Natural killer cell (primary cell): ENCODE results near the gene SAPCD2. TPM values are rescaled to one million over a fixed set of nuclear protein-coding genes. Genes with fewer than 3 reads are reported as not detected.

Experiments used
- ATAC-seq, 3 donors: fragments of 150-1000 bp in 2 of 3; fragments of 200-7000 bp in 1 of 3; cut with Tn5 transposase; 1 replicate in 1 of 3; 2 replicates in 2 of 3; pipeline ENCODE4 v1.10.0; 2021; ENCODE audit warnings: mild to moderate bottlenecking in 2 of 3, moderate library complexity in 2 of 3
- DNase-seq, 2 donors: peaks; one replicate each; pipeline versions ENCODE4 v3.0.0 to v3.0.0-alpha.2; 2013 to 2021; ENCODE audit warnings: mixed read lengths in 1 of 2
- H3K27ac ChIP-seq: one replicate; pipeline ENCODE4 v1.5.1; 2013; ENCODE audit warnings: mild to moderate bottlenecking, low read length
- H3K27me3 ChIP-seq: one replicate; pipeline ENCODE4 v1.6.1; 2013; ENCODE audit warnings: low read length; ENCODE audit not compliant: control insufficient read depth, insufficient read depth
- H3K36me3 ChIP-seq: one replicate; pipeline ENCODE4 v1.6.1; 2013; ENCODE audit warnings: low read length; ENCODE audit not compliant: control insufficient read depth, insufficient read depth
- H3K4me1 ChIP-seq: one replicate; pipeline ENCODE4 v1.6.1; 2013; ENCODE audit warnings: low read length; ENCODE audit not compliant: control insufficient read depth, insufficient read depth
- H3K4me3 ChIP-seq: one replicate; pipeline ENCODE4 v1.5.1; 2013; ENCODE audit warnings: low read length
- H3K9me3 ChIP-seq: one replicate; pipeline ENCODE4 v1.6.1; 2013; ENCODE audit warnings: low read length; ENCODE audit not compliant: control insufficient read depth, insufficient read depth
- H3K27ac Mint-ChIP-seq, 2 donors: one replicate each; pipeline ENCODE4 v1.8.0; 2022; ENCODE audit warnings: mild to moderate bottlenecking in 2 of 2, mixed read lengths in 2 of 2, moderate library complexity in 1 of 2
- H3K27me3 Mint-ChIP-seq, 2 donors: one replicate each; pipeline ENCODE4 v1.8.0; 2022; ENCODE audit warnings: low read depth in 2 of 2, mixed read lengths in 2 of 2
- H3K36me3 Mint-ChIP-seq: one replicate; pipeline ENCODE4 v1.8.0; 2022; ENCODE audit warnings: mixed read lengths
- H3K4me1 Mint-ChIP-seq, 2 donors: one replicate each; pipeline ENCODE4 v1.8.0; 2022; ENCODE audit warnings: mixed read lengths in 2 of 2
- H3K4me3 Mint-ChIP-seq: one replicate; pipeline ENCODE4 v1.8.0; 2022; ENCODE audit warnings: mild to moderate bottlenecking, moderate library complexity, mixed read lengths
- H3K9me3 Mint-ChIP-seq, 2 donors: one replicate each; pipeline ENCODE4 v1.8.0; 2022; ENCODE audit warnings: mixed read lengths in 2 of 2
- WGBS: methylation state at CpG from one replicate; pipeline ENCODE4 v1.1.7; 2013; ENCODE audit warnings: missing lambda C conversion rate; ENCODE audit not compliant: insufficient coverage; 5-methylcytosine and 5-hydroxymethylcytosine counted together
- intact Hi-C: fragments of 100-400 bp; cut with micrococcal nuclease; formaldehyde crosslinking; loops from one replicate; pipeline ENCODE4 v1.14.2; 2022
- total RNA-seq, 4 donors: library from RNA; stranded (reverse); fragments of 120-200 nt in 1 of 4; gene quantifications; one replicate each; pipeline versions ENCODE4 v1.2.3 to v1.2.4, GENCODE V29; 2013 to 2022
- TF ChIP-seq, protein P1 (sequence below): fragments of 200-600 bp; IDR thresholded peaks from one replicate; pipeline ENCODE4 v1.8.0; 2022; ENCODE audit warnings: antibody characterized with exemption

SAPCD2 gene
- total RNA-seq, 3 donors from 2014 or later (not counting 1 experiment from before 2014, with no cell fraction given): 0.59 to 2.6 (median 1.0) TPM

DNA sequence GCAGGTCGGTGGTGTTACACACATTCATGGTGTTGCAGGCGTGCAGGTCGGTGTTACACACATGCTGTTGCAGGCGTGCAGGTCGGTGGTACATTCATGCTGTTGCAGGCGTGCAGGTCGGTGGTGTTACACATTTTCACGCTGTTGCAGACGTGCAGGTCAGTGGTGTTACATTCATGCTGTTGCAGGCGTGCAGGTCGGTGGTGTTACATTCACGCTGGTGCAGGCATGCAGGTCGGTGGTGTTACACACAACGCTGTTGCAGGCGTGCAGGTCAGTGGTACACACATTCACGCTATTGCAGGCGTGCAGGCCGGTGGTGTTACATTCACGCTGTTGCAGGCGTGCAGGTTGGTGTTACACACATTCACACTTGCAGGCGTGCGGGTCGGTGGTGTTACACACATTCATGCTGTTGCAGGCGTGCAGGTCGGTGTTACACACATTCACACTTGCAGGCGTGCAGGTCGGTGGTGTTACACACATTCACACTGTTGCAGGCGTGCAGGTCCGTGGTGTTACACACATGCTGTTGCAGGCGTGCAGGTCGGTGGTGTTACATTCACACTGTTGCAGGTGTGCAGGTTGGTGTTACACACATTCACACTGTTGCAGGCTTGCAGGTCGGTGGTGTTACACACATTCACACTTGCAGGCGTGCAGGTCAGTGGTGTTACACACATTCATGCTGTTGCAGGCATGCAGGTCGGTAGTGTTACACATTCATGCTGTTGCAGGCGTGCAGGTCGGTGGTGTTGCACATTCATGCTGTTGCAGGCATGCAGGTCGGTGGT is 33.0 kb upstream of the SAPCD2 start:
- H3K27me3 ChIP-seq: no peaks in the 10 kb centered on the region
- no peak for ATAC-seq
- H3K36me3 Mint-ChIP-seq: no peaks in the 10 kb centered on the region
- no peak overlapping the region for H3K4me3 Mint-ChIP-seq
- no peaks in the 10 kb centered on the region for H3K9me3 ChIP-seq
- no peak overlapping the region for H3K4me3 ChIP-seq
- H3K27ac ChIP-seq: no peak overlapping the region
- intact Hi-C loops: no loop called here
- no peaks in the 10 kb centered on the region for H3K4me1 ChIP-seq
- H3K9me3 Mint-ChIP-seq: no peaks in the 10 kb centered on the region
- H3K27me3 Mint-ChIP-seq: no peaks in the 10 kb centered on the region
- H3K4me1 Mint-ChIP-seq: no peaks in the 10 kb centered on the region
- 94% methylated on average over 37 of the region's 37 CpGs for WGBS
- H3K36me3 ChIP-seq: peaks cover 78% of the 10 kb centered on the region
- TF ChIP-seq, protein P1, sequence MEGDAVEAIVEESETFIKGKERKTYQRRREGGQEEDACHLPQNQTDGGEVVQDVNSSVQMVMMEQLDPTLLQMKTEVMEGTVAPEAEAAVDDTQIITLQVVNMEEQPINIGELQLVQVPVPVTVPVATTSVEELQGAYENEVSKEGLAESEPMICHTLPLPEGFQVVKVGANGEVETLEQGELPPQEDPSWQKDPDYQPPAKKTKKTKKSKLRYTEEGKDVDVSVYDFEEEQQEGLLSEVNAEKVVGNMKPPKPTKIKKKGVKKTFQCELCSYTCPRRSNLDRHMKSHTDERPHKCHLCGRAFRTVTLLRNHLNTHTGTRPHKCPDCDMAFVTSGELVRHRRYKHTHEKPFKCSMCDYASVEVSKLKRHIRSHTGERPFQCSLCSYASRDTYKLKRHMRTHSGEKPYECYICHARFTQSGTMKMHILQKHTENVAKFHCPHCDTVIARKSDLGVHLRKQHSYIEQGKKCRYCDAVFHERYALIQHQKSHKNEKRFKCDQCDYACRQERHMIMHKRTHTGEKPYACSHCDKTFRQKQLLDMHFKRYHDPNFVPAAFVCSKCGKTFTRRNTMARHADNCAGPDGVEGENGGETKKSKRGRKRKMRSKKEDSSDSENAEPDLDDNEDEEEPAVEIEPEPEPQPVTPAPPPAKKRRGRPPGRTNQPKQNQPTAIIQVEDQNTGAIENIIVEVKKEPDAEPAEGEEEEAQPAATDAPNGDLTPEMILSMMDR: no peak
- H3K27ac Mint-ChIP-seq: no peak overlapping the region
- DNase-seq: no peak

DNA sequence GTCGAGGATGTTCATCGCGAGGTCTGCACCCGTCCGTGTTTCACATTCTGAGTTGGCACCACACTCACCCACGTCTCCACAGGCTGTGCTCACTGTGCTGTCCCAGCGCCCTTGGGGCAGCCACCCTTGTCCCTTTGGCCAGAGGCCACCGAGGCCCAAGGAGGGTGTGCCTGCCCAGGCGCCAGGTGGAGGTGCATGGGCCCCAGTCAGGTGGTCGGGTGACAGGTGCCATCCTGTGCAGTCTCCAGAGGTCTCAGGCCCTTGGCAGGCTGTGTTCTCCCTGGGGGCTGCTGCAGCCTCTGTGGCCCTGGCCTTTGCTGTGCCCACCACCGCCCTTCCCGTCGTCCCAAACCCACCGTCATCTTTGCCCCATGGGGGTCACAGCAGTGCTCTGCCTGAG is 28.9 kb upstream of the SAPCD2 start:
- TF ChIP-seq, protein P1: no peak
- Mint-ChIP-seq H3K4me3 (no peak overlapping the region), H3K9me3 (no peaks in the 10 kb centered on the region), H3K4me1 (peaks cover 9 to 14% of the 10 kb centered on the region in 2 donors), H3K27ac (no peak overlapping the region), H3K27me3 (no peaks in the 10 kb centered on the region), H3K36me3 (no peaks in the 10 kb centered on the region)
- intact Hi-C loops: no loop called here
- ATAC-seq (no peak), DNase-seq (no peak)
- Histone ChIP-seq H3K27ac (no peak overlapping the region), H3K4me3 (no peak overlapping the region), H3K36me3 (peaks cover 65% of the 10 kb centered on the region), H3K4me1 (peaks cover 24% of the 10 kb centered on the region), H3K27me3 (no peaks in the 10 kb centered on the region), H3K9me3 (no peaks in the 10 kb centered on the region)
- 96% methylated on average over 14 of the region's 14 CpGs for WGBS

DNA sequence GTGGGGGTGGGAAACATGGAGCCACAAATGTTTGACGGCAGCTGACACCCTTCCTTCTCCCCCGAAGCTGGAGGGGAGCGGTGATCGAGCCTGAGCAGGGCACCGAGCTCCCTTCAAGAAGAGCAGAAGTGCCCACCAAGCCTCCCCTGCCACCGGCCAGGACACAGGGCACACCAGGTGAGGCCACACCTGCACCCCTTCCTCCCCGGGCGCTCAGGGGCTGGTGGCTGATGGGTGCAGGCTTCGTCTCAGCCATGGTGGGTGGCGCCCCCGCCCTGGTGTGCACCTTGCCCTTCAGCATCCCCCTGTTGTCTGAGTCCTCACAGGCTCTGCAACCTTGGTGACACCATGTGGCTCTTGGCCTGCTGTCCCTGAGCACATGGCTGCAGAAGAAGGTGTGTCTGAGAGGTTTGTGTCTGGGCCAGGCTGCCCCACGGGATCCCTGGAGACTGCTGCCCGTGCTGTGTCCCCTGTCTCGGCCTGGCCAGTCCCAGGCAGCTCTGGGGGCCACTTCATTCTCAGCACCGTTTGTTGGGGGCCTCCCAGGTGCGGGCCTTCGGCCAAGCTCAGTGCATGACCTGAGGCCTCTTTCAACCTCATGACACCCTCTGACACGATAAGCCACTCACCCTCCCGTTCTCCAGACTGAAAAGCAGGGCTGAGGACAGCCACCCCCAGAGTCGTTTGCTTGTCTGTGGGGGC is 27.6 kb upstream of the SAPCD2 start:
- ATAC-seq (no peak), DNase-seq (no peak)
- TF ChIP-seq, protein P1: no peak
- peaks cover 24% of the 10 kb centered on the region for H3K4me1 ChIP-seq
- H3K4me3 ChIP-seq: no peak overlapping the region
- no peak overlapping the region for H3K4me3 Mint-ChIP-seq
- intact Hi-C loops: no loop called here
- no peaks in the 10 kb centered on the region for H3K27me3 Mint-ChIP-seq
- H3K27ac Mint-ChIP-seq: no peak overlapping the region
- H3K9me3 Mint-ChIP-seq: no peaks in the 10 kb centered on the region
- H3K36me3 ChIP-seq: peaks cover 56% of the 10 kb centered on the region
- H3K9me3 ChIP-seq: no peaks in the 10 kb centered on the region
- H3K27me3 ChIP-seq: no peaks in the 10 kb centered on the region
- no peaks in the 10 kb centered on the region for H3K36me3 Mint-ChIP-seq
- peaks cover 9 to 14% of the 10 kb centered on the region in 2 donors for H3K4me1 Mint-ChIP-seq
- 97% methylated on average over 20 of the region's 20 CpGs for WGBS
- no peak overlapping the region for H3K27ac ChIP-seq
